Measurements from ENCODE around the gene APBA2.

DNA sequence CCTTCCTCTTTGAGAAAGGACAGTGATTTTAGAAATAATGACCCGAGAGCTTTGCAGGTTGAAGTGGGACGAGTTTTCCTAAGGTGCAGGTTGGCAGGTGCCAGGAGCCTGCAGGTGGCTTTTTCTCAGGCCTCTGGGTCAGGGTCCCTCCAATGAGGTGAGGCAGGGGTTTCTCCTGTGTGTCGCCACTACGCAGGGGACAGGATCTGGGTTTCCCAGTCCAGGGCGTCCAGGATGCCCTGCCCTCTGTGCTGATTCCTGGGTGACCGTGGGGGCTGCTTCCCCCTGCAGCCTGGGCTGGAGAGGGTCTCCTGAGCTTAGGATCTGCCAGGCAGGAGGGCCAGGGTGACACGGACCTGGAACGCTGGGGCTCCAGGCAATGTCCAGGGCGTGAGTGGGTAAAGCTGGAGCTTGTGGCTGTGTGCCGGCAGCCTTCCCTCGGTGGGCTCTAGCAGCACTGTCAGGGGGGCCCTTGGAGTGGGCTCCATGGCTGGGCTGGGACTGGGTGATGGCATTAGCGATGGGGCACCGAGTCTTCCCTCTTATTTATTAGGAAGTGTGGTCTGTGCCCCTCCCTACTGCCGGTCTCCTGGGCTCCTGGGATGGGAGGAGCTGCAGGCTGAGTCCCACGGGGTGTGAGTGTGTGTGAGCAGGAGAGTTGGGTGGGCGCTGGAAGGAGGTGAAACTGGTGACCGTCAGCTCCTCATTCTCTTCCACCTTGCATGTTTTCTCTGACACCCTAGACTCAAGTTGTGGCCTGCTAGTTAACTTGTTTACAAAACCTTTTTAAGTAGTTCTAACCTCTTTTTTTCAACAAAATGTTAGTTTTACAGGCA lies 1.8 kb downstream of the APBA2 start:
- TF ChIP-seq ATF3 (IDR thresholded peaks at IDR 0.05; ENCODE audit: borderline replicate concordance, extremely low read depth, low read depth, low read length) = no peak
- TF ChIP-seq SUZ12 (IDR thresholded peaks at IDR 0.05; ENCODE audit: unreplicated experiment) = no peak
- TF ChIP-seq SMAD1 (IDR thresholded peaks at IDR 0.05; ENCODE audit: low read depth, partially characterized antibody) = no peak
- TF ChIP-seq POLR2A (IDR thresholded peaks at IDR 0.05; ENCODE audit: low read depth, low read length) = no peak
